HepG2 (cell line): ENCODE results near the gene MMP24OS. TPM values are rescaled to one million over a fixed set of nuclear protein-coding genes. Genes with fewer than 3 reads are reported as not detected.

Experiments
- ARNTL ChIP-seq: sonication (generic); formaldehyde crosslinking; IDR thresholded peaks from 2 replicates; pipeline ENCODE4 v1.4.0; 2020; ENCODE audit warnings: mild to moderate bottlenecking, missing genetic modification reagents
- BRD4 ChIP-seq: sonication (generic); formaldehyde crosslinking; IDR thresholded peaks from 2 replicates; pipeline ENCODE4 v1.4.0; 2020; ENCODE audit warnings: missing genetic modification reagents
- HOXA3 ChIP-seq: sonication (generic); formaldehyde crosslinking; IDR thresholded peaks from 2 replicates; pipeline ENCODE4 v1.5.0; 2020; ENCODE audit warnings: missing genetic modification reagents
- IRF1 ChIP-seq: sonication (generic); formaldehyde crosslinking; IDR thresholded peaks from 2 replicates; pipeline ENCODE4 v1.4.0; 2020; ENCODE audit warnings: low read depth, mild to moderate bottlenecking, missing genetic modification reagents
- IRF9 ChIP-seq: sonication (generic); formaldehyde crosslinking; IDR thresholded peaks from 2 replicates; pipeline ENCODE4 v1.8.0; 2022; ENCODE audit warnings: missing genetic modification reagents, mild to moderate bottlenecking, borderline replicate concordance
- KDM1A ChIP-seq: IDR thresholded peaks from 2 replicates; pipeline ENCODE4 v1.6.1; 2016; ENCODE audit warnings: missing compliant biosample characterization
- KDM3A ChIP-seq: IDR thresholded peaks from 2 replicates; pipeline ENCODE4 v1.6.1; 2018; ENCODE audit warnings: low read depth, missing compliant biosample characterization
- KLF9 ChIP-seq: IDR thresholded peaks from 2 replicates; pipeline ENCODE4 v1.6.1; 2016; ENCODE audit warnings: low read depth
- NCOA5 ChIP-seq: sonication (generic); formaldehyde crosslinking; IDR thresholded peaks from 2 replicates; pipeline ENCODE4 v1.4.0; 2020; ENCODE audit warnings: missing genetic modification reagents
- PTBP1 ChIP-seq: fragments of 200-400 bp; formaldehyde crosslinking; IDR thresholded peaks from 2 replicates; pipeline ENCODE4 v1.6.1; 2018; ENCODE audit warnings: low read length, low read depth; ENCODE audit not compliant: poor library complexity, severe bottlenecking
- RXRB ChIP-seq: IDR thresholded peaks from 2 replicates; pipeline ENCODE4 v1.6.1; 2016; ENCODE audit warnings: borderline replicate concordance, missing genetic modification reagents, missing compliant biosample characterization
- SNRNP70 ChIP-seq: fragments of 200-400 bp; formaldehyde crosslinking; IDR thresholded peaks from 2 replicates; pipeline ENCODE4 v1.6.1; 2017; ENCODE audit warnings: mild to moderate bottlenecking, low read depth, low read length, moderate library complexity
- SOX6 ChIP-seq, 2 experiments: fragments of 450-650 bp in 1 of 2; sonication (generic) in 1 of 2; formaldehyde crosslinking in 1 of 2; IDR thresholded peaks; 2 replicates each; pipeline versions ENCODE4 v1.4.0 to v1.6.1; 2017 to 2020; ENCODE audit warnings: antibody characterized with exemption in 1 of 2, mild to moderate bottlenecking in 1 of 2, missing genetic modification reagents in 1 of 2
- SP140L ChIP-seq: sonication (generic); formaldehyde crosslinking; IDR thresholded peaks from 2 replicates; pipeline ENCODE4 v1.4.0; 2020; ENCODE audit warnings: missing genetic modification reagents, borderline replicate concordance
- STAG1 ChIP-seq: sonication (generic); formaldehyde crosslinking; IDR thresholded peaks from 2 replicates; pipeline ENCODE4 v1.4.0; 2020; ENCODE audit warnings: missing genetic modification reagents
- ZEB1 ChIP-seq: IDR thresholded peaks from 2 replicates; pipeline ENCODE4 v1.6.1; 2012; ENCODE audit warnings: mild to moderate bottlenecking, low read depth, inconsistent platforms; ENCODE audit not compliant: insufficient replicate concordance
- ZNF274 ChIP-seq: sonication (generic); formaldehyde crosslinking; IDR thresholded peaks from 2 replicates; pipeline ENCODE4 v1.5.1; 2020; ENCODE audit warnings: mild to moderate bottlenecking, missing genetic modification reagents
- ZNF292 ChIP-seq: sonication (generic); formaldehyde crosslinking; IDR thresholded peaks from 2 replicates; pipeline ENCODE4 v1.8.1; 2022; ENCODE audit warnings: mild to moderate bottlenecking, low read depth, missing genetic modification reagents, borderline replicate concordance
- ZNF329 ChIP-seq: sonication (generic); formaldehyde crosslinking; IDR thresholded peaks from 2 replicates; pipeline ENCODE4 v1.9.0; 2021; ENCODE audit warnings: low read depth, mild to moderate bottlenecking, missing genetic modification reagents
- ZNF335 ChIP-seq: sonication (generic); formaldehyde crosslinking; IDR thresholded peaks from 2 replicates; pipeline ENCODE4 v1.4.0; 2020; ENCODE audit warnings: missing genetic modification reagents
- ZNF572 ChIP-seq: sonication (generic); formaldehyde crosslinking; IDR thresholded peaks from 2 replicates; pipeline ENCODE4 v1.5.1; 2020; ENCODE audit warnings: mild to moderate bottlenecking, missing genetic modification reagents
- ZNF589 ChIP-seq: sonication (generic); formaldehyde crosslinking; conservative IDR thresholded peaks from 2 replicates; pipeline ENCODE4 v1.8.0; 2022; ENCODE audit warnings: mild to moderate bottlenecking, moderate library complexity, missing genetic modification reagents
- ZSCAN31 ChIP-seq: sonication (generic); formaldehyde crosslinking; IDR thresholded peaks from 2 replicates; pipeline ENCODE4 v1.5.0; 2020; ENCODE audit warnings: low read depth, mild to moderate bottlenecking, missing genetic modification reagents
- ZSCAN5A ChIP-seq: sonication (generic); formaldehyde crosslinking; IDR thresholded peaks from 2 replicates; pipeline ENCODE4 v1.8.0; 2022; ENCODE audit warnings: mild to moderate bottlenecking, missing genetic modification reagents, borderline replicate concordance
- polyA plus RNA-seq, 8 experiments: library from polyadenylated mRNA; depleted of rRNA in 3 of 8; stranded (reverse) in 7 of 8; unstranded in 1 of 8; fragments of >200 nt; fragmentation: Illumina TruSeq in 4 of 8; extraction: Trizol in 4 of 8; gene quantifications; 2 replicates each; pipeline versions ENCODE4 v1.2.1 to v1.2.3, GENCODE V29; 2011 to 2016; ENCODE audit warnings: low read depth in 4 of 8, missing spikeins in 1 of 8, mixed read lengths in 1 of 8; ENCODE audit not compliant: insufficient read depth in 1 of 8
- total RNA-seq, 5 experiments: library from RNA; depleted of rRNA; stranded (reverse); fragments of >200 nt; fragmentation: Illumina TruSeq; extraction: Trizol; gene quantifications; 2 replicates each; pipeline ENCODE4 v1.2.3, GENCODE V29; 2016; ENCODE audit warnings: low read depth in 1 of 5
- TF ChIP-seq, protein P1 (sequence below): sonication (generic); formaldehyde crosslinking; IDR thresholded peaks from 2 replicates; pipeline ENCODE4 v1.4.0; 2020; ENCODE audit warnings: mild to moderate bottlenecking, missing genetic modification reagents

MMP24OS gene
- total and polyA plus RNA-seq, 2 of the 13 experiments (the other 11 are each of a cell fraction or from before 2014, with no cell fraction given), result 6.0 to 8.5 TPM

DNA sequence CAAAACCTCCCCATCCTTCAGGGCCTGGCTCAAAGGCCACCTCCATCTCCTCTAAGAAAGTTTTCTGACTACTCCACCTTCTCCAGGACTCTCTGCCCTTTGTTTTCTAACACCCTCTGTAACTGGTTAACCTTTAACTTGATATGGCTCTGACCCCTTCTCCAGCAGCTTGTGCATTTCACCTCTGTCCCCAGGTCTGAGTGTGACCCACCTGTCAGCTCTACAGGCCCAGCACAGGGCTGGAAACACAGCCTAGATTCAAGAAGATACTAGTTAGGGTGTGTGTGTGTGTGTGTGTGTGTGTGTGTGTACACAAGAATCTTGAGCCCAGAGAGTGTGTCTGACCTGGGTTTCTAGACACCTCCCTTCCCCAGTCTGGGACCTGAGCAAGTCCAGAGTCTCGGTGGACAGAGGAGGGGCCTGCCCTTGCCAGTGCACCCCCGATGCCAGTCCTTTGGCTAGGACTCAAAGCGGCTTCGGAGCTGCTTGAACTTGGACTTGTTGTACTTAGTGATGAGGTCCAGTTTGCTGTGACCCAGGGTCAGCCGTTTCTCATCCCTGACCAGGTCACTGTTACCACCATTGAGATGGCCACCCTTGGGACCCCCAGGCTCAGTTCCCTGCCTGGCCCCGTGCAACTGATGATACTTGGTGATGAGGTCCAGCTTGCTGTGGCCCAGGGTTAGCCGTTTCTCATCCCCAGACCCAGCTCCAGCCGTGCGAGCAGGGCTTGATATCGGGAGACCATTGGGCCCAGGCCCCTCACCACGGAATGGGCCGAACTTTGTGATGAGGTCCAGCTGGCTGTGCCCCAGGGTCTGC, 8.4 kb upstream of the MMP24OS start (continued):
- TF ChIP-seq PTBP1, result no peak
- TF ChIP-seq ARNTL (CRISPR knock-in tag), result no peak
- TF ChIP-seq, protein P1, sequence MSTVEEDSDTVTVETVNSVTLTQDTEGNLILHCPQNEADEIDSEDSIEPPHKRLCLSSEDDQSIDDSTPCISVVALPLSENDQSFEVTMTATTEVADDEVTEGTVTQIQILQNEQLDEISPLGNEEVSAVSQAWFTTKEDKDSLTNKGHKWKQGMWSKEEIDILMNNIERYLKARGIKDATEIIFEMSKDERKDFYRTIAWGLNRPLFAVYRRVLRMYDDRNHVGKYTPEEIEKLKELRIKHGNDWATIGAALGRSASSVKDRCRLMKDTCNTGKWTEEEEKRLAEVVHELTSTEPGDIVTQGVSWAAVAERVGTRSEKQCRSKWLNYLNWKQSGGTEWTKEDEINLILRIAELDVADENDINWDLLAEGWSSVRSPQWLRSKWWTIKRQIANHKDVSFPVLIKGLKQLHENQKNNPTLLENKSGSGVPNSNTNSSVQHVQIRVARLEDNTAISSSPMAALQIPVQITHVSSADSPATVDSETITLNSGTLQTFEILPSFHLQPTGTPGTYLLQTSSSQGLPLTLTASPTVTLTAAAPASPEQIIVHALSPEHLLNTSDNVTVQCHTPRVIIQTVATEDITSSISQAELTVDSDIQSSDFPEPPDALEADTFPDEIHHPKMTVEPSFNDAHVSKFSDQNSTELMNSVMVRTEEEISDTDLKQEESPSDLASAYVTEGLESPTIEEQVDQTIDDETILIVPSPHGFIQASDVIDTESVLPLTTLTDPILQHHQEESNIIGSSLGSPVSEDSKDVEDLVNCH, result no peak
- TF ChIP-seq IRF9, result peak; percentile 64; the same call in 1 of the 2 replicates
- 0 out of 2 replicates have a peak, but pooled peaks have one; percentile 24 for TF ChIP-seq KDM1A
- TF ChIP-seq IRF1 (CRISPR knock-in tag), result no peak
- TF ChIP-seq ZSCAN31 (CRISPR knock-in tag), result peak; percentile 87; the same call in 1 of the 2 replicates
- 0 out of 2 replicates have a peak, but pooled peaks have one; percentile 20 for TF ChIP-seq BRD4 (CRISPR knock-in tag)
- TF ChIP-seq ZNF589 (CRISPR knock-in tag), result no peak
- peak; percentile 87 for TF ChIP-seq RXRB (CRISPR knock-in tag)
- peak; percentile 90 for TF ChIP-seq ZEB1
- no peak for TF ChIP-seq KLF9
- TF ChIP-seq ZNF274 (CRISPR knock-in tag), result 0 out of 2 replicates have a peak, but pooled peaks have one; percentile 18
- TF ChIP-seq ZNF329 (CRISPR knock-in tag), result 0 out of 2 replicates have a peak, but pooled peaks have one; percentile 20
- peak; percentile 60 for TF ChIP-seq HOXA3 (CRISPR knock-in tag)
- no peak for TF ChIP-seq ZSCAN5A (CRISPR knock-in tag)
- TF ChIP-seq KDM3A, result no peak
- no peak for TF ChIP-seq SP140L (CRISPR knock-in tag)
- TF ChIP-seq SOX6 (IDR thresholded peaks at IDR 0.05), result no peak
- peak; percentile 83 for TF ChIP-seq SOX6 (CRISPR knock-in tag; IDR thresholded peaks at IDR 0.05)
- peak; percentile 96 for TF ChIP-seq ZNF292 (CRISPR knock-in tag)
- TF ChIP-seq NCOA5 (CRISPR knock-in tag), result no peak
- no peak; the same call in 1 of the 2 replicates for TF ChIP-seq ZNF335 (CRISPR knock-in tag)
- TF ChIP-seq SNRNP70, result no peak
- no peak; the same call in 1 of the 2 replicates for TF ChIP-seq STAG1 (CRISPR knock-in tag)
- TF ChIP-seq ZNF572, result peak; percentile 84
